ENCODE measurements around the gene ABHD3. TPM values are rescaled to one million over a fixed set of nuclear protein-coding genes. Genes with fewer than 3 reads are reported as not detected.

ABHD3 gene
- total RNA-seq, 2 experiments from 2014 or later: 154 to 169 TPM

- CTCF ChIA-PET (ENCODE audit: unreplicated experiment): no interaction called here
- Histone ChIP-seq H3K27ac (ENCODE audit: low read depth, low read length, poor library complexity, severe bottlenecking) (no peak overlapping the region), H2AFZ (ENCODE audit: low read length) (no peak overlapping the region), H4K20me1 (ENCODE audit: insufficient read depth, low read length) (0 out of 2 replicates have a peak, but pooled peaks cover 6% of the 10 kb centered on the region), H3K9me2 (ENCODE audit: insufficient read depth, low read length) (no peaks in the 10 kb centered on the region), H3K4me2 (ENCODE audit: low read length) (no peak overlapping the region), H3K9me3 (ENCODE audit: low read length) (no peaks in the 10 kb centered on the region), H3K36me3 (ENCODE audit: insufficient read depth, low read length) (peaks cover 84% of the 10 kb centered on the region), H3K79me2 (ENCODE audit: insufficient read depth, low read depth, low read length) (peaks cover 5% of the 10 kb centered on the region; the same call in 1 of the 2 replicates), H3K4me1 (ENCODE audit: insufficient read depth, low read length, poor library complexity, severe bottlenecking) (no peaks in the 10 kb centered on the region), H3K4me3 (ENCODE audit: low read depth, low read length, poor library complexity, severe bottlenecking) (no peak overlapping the region)
- POLR2A ChIA-PET: interaction anchor here (1.0 to 1.3 kb wide), 2 partner anchors 35 to 76 kb away, joined by 3 read pairs; partner anchors contain the start of gene MIB1
- BruUV-seq (replicated peaks): no TSS peak
- no peak for DNase-seq (ENCODE audit: low spot score)
- intact Hi-C loops (cut with micrococcal nuclease; ENCODE audit: unreplicated experiment): no loop called here
- TF ChIP-seq CTCF (conservative IDR thresholded peaks at IDR 0.05; ENCODE audit: low read length) (no peak), EZH2phosphoT487 (IDR thresholded peaks at IDR 0.05; ENCODE audit: borderline replicate concordance, low read depth, low read length) (no peak)
These were observed 40.5 kb downstream of the ABHD3 start for GRCh38 chr18:21664069-21664468.

GRCh38 chr18:21663578-21663977 is 41.0 kb downstream of the ABHD3 start:
- Histone ChIP-seq H4K20me1 (ENCODE audit: insufficient read depth, low read length) (0 out of 2 replicates have a peak, but pooled peaks cover 1% of the 10 kb centered on the region), H3K4me3 (ENCODE audit: low read depth, low read length, poor library complexity, severe bottlenecking) (no peak overlapping the region), H3K9me3 (ENCODE audit: low read length) (no peaks in the 10 kb centered on the region), H3K4me1 (ENCODE audit: insufficient read depth, low read length, poor library complexity, severe bottlenecking) (no peaks in the 10 kb centered on the region), H3K27ac (ENCODE audit: low read depth, low read length, poor library complexity, severe bottlenecking) (no peak overlapping the region), H2AFZ (ENCODE audit: low read length) (no peak overlapping the region), H3K4me2 (ENCODE audit: low read length) (no peak overlapping the region), H3K36me3 (ENCODE audit: insufficient read depth, low read length) (peaks cover 84% of the 10 kb centered on the region), H3K9me2 (ENCODE audit: insufficient read depth, low read length) (no peaks in the 10 kb centered on the region), H3K79me2 (ENCODE audit: insufficient read depth, low read depth, low read length) (peaks cover 1% of the 10 kb centered on the region; the same call in 1 of the 2 replicates)
- POLR2A ChIA-PET: interaction anchor here (0.9 to 1.3 kb wide), 3 partner anchors 35 to 77 kb away, joined by 3 to 4 read pairs (median 3); partner anchors contain the start of gene MIB1
- intact Hi-C loops (cut with micrococcal nuclease; ENCODE audit: unreplicated experiment): no loop called here
- TF ChIP-seq CTCF (conservative IDR thresholded peaks at IDR 0.05; ENCODE audit: low read length) (no peak), EZH2phosphoT487 (IDR thresholded peaks at IDR 0.05; ENCODE audit: borderline replicate concordance, low read depth, low read length) (no peak)
- BruUV-seq (replicated peaks): TSS peak; percentile 1
- CTCF ChIA-PET (ENCODE audit: unreplicated experiment): no interaction called here
- no peak for DNase-seq (ENCODE audit: low spot score)

GRCh38 chr18:21662581-21662980 is 42.0 kb downstream of the ABHD3 start:
- ChIA-PET CTCF (ENCODE audit: unreplicated experiment) (no interaction called here), POLR2A (interaction anchor here (0.9 to 1.3 kb wide), 2 partner anchors 50 to 78 kb away, joined by 3 to 4 read pairs; partner anchors contain the start of gene MIB1)

More at GRCh38 chr18:21662581-21662980, 42.0 kb downstream of the ABHD3 start:
- no peaks in the 10 kb centered on the region for H3K79me2 ChIP-seq (ENCODE audit: insufficient read depth, low read depth, low read length)
- peaks cover 87% of the 10 kb centered on the region for H3K36me3 ChIP-seq (ENCODE audit: insufficient read depth, low read length)
- no peak overlapping the region for H3K4me3 ChIP-seq (ENCODE audit: low read depth, low read length, poor library complexity, severe bottlenecking)
- no peaks in the 10 kb centered on the region for H3K9me2 ChIP-seq (ENCODE audit: insufficient read depth, low read length)
- H3K9me3 ChIP-seq (ENCODE audit: low read length): no peaks in the 10 kb centered on the region
- H3K4me2 ChIP-seq (ENCODE audit: low read length): no peak overlapping the region
- H3K4me1 ChIP-seq (ENCODE audit: insufficient read depth, low read length, poor library complexity, severe bottlenecking): no peaks in the 10 kb centered on the region
- H2AFZ ChIP-seq (ENCODE audit: low read length): no peak overlapping the region
- H4K20me1 ChIP-seq (ENCODE audit: insufficient read depth, low read length): no peaks in the 10 kb centered on the region
- H3K27ac ChIP-seq (ENCODE audit: low read depth, low read length, poor library complexity, severe bottlenecking): no peak overlapping the region
- intact Hi-C loops (cut with micrococcal nuclease; ENCODE audit: unreplicated experiment): no loop called here
- DNase-seq (ENCODE audit: low spot score): no peak
- no TSS peak for BruUV-seq (replicated peaks)
- TF ChIP-seq EZH2phosphoT487 (IDR thresholded peaks at IDR 0.05; ENCODE audit: borderline replicate concordance, low read depth, low read length): no peak
- TF ChIP-seq CTCF (conservative IDR thresholded peaks at IDR 0.05; ENCODE audit: low read length): no peak
